Pancreas (tissue), 10 donors: ENCODE measurements around the gene C3orf22. TPM values are rescaled to one million over a fixed set of nuclear protein-coding genes. Genes with fewer than 3 reads are reported as not detected.

Experiments used
- ATAC-seq, 4 donors: fragments of 200-7000 bp; cut with Tn5 transposase; one replicate each; pipeline versions ENCODE4 v1.8.0 to v1.9.1; 2020; ENCODE audit warnings: mild to moderate bottlenecking in 4 of 4, moderate library complexity in 4 of 4
- DNase-seq, 6 donors: peaks; one replicate each; pipeline ENCODE4 v3.0.0-alpha.2; 2020
- FAIRE-seq: peaks from 2 replicates; lab custom pipeline; 2012; peaks lifted over from hg19 to GRCh38; lab: Jason Lieb, UNC
- H3K27ac ChIP-seq, 4 donors: fragments of 200-600 bp; sonication (generic); 1 replicate in 3 of 4; 2 replicates in 1 of 4; pipeline versions ENCODE4 v1.5.0 to v1.8.0; 2020
- H3K27me3 ChIP-seq, 4 donors: fragments of 200-600 bp; one replicate each; pipeline ENCODE4 v1.8.0; 2021
- H3K36me3 ChIP-seq, 3 donors: fragments of 200-600 bp; sonication (generic) in 1 of 3; one replicate each; pipeline versions ENCODE4 v1.5.0 to v1.8.0; 2020 to 2021
- H3K4me1 ChIP-seq, 3 donors: fragments of 200-600 bp; one replicate each; pipeline ENCODE4 v1.8.0; 2021
- H3K4me3 ChIP-seq, 4 donors: fragments of 200-600 bp; sonication (generic) in 2 of 4; one replicate each; pipeline versions ENCODE4 v1.5.0 to v1.8.0; 2020 to 2021
- H3K9me3 ChIP-seq, 4 donors: fragments of 200-600 bp; one replicate each; pipeline ENCODE4 v1.8.0; 2021
- WGBS, 2 donors: extraction: QIAGEN DNeasy Blood & Tissue Kit; methylation state at CpG; one replicate each; pipeline ENCODE4 v1.1.7; 2013; 5-methylcytosine and 5-hydroxymethylcytosine counted together
- intact Hi-C, 3 donors: fragments of 100-400 bp; cut with DNase I; formaldehyde crosslinking; loops; one replicate each; pipeline versions ENCODE4 v1.11.1 to v1.14.2; 2022
- polyA plus RNA-seq, 2 donors: library from polyadenylated mRNA; stranded (reverse); fragments of 200-250 nt; gene quantifications; one replicate each; pipeline ENCODE4 v1.2.3, GENCODE V29; 2013
- total RNA-seq, 6 donors: library from RNA; stranded (reverse); fragmentation: NEBNext Ultra II Directional in 4 of 6; extraction: Animal tissue kit (Norgen Biotek cat#: 25700) in 4 of 6; gene quantifications; one replicate each; pipeline versions ENCODE4 v1.2.1 to v1.2.4, GENCODE V29; 2021 to 2023
- TF ChIP-seq, protein P1 (sequence below), 4 donors: fragments of 200-600 bp; sonication (generic) in 3 of 4; IDR thresholded peaks; one replicate each; pipeline versions ENCODE4 v1.5.0 to v1.8.0; 2021; ENCODE audit warnings: antibody characterized with exemption in 4 of 4
- donor health status: healthy with polysubstance abuse.
- donor health status: DM: no; HTN: no; CAD: no; lungs with moderate emphysema.
- donor health status: DM: no; HTN: no; CAD: no.
- donor health status: control.
- donor health status: control.
- donor health status: Bipolar disorder and iron deficiency.
- donor health status: DM: yes; HTN: yes; CAD: no.
- donor health status: DM: no; HTN: no; CAD: no.
- donor health status: DM: no; HTN: no; CAD: no.
- donor health status: DM: yes; HTN: yes; CAD: no.

Gene C3orf22
- total and polyA plus RNA-seq, 8 donors: 0.09 TPM; not detected in 7

DNA sequence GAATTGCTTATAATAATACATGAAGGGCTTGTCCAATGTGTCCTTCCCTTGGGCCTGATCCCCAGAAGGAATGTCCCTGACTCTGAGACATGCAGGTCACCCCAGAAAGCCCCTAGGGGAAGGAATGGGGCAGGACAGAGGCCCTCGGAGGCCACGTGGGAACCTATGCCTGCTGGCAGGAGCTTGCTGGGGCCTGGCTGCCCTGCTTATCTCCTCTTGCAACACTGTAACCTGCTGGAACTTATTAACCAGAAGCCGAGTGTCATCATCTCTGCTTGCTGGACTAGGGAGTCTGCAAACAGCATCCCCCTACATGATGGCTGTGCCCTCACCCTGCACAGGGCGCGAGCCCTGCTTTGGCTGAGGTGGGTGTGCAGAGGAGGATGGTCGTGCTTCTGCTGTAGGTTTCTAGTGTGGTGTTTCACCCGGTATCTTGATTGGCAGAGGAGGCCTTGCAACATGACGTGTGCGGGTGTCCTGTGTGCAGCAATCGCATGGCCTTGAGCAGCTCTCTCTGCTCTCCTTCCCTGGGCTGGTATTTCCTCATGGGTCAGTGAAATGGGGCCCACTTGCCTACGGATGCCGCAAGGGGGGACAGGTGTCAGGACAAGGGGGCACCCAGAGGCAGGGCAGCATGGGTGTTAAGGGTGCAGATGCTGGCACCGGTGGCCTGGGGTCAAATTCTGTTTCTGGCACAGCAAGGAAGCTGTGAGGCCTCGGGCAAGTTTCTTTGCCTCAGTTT is 29.8 kb downstream of the C3orf22 start:
- intact Hi-C loops: loop anchor here in 1 of 3 donors (10.0 kb wide), 1 partner anchor 926 kb away; no protein-coding TSS in a partner anchor
- Histone ChIP-seq H3K27ac (peak overlapping the region in 1 of 4 donors; percentile 46), H3K27me3 (no peaks in the 10 kb centered on the region), H3K9me3 (no peaks in the 10 kb centered on the region), H3K4me3 (no peak overlapping the region), H3K4me1 (peaks cover 0 to 11% (median under 1%) of the 10 kb centered on the region in 3 donors), H3K36me3 (no peaks in the 10 kb centered on the region)
- TF ChIP-seq, protein P1, sequence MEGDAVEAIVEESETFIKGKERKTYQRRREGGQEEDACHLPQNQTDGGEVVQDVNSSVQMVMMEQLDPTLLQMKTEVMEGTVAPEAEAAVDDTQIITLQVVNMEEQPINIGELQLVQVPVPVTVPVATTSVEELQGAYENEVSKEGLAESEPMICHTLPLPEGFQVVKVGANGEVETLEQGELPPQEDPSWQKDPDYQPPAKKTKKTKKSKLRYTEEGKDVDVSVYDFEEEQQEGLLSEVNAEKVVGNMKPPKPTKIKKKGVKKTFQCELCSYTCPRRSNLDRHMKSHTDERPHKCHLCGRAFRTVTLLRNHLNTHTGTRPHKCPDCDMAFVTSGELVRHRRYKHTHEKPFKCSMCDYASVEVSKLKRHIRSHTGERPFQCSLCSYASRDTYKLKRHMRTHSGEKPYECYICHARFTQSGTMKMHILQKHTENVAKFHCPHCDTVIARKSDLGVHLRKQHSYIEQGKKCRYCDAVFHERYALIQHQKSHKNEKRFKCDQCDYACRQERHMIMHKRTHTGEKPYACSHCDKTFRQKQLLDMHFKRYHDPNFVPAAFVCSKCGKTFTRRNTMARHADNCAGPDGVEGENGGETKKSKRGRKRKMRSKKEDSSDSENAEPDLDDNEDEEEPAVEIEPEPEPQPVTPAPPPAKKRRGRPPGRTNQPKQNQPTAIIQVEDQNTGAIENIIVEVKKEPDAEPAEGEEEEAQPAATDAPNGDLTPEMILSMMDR (IDR thresholded peaks at IDR 0.05): peak in 2 of 4 donors; percentile 19 to 34
- FAIRE-seq: no peak
- WGBS, 2 donors: 34% methylated on average over 14 of the region's 14 CpGs
- peak in 5 of 6 donors; percentile 21 to 84 (median 60) for DNase-seq
- ATAC-seq: peak; percentile 70 to 91 (median 84)

DNA sequence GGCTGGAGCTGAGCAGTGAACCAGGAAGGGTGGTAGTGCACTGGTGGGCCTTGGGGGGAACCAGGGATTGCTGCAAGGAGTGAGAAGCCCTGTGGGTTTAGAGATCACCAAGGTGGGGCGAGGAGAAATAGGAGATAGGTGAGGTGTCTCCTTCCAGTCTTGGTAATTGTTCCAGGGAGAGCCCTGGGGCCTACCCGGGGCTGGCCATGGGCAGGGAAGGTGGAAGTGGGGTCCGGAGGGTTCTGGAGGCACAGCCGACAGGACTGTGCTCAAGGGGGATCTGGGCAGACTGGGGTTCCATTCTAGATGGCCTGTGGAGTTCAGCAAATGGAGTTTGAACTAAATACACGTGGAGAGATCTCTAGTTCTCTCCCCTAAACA is 30.3 kb downstream of the C3orf22 start:
- WGBS, 2 donors: 85 to 88% methylated on average over 5 of the region's 5 CpGs
- Histone ChIP-seq H3K27ac (peak overlapping the region in 1 of 4 donors; percentile 46), H3K4me3 (no peak overlapping the region), H3K4me1 (peaks cover 0 to 11% (median 4%) of the 10 kb centered on the region in 3 donors), H3K9me3 (no peaks in the 10 kb centered on the region), H3K36me3 (no peaks in the 10 kb centered on the region), H3K27me3 (no peaks in the 10 kb centered on the region)
- FAIRE-seq (no peak), DNase-seq (peak in 2 of 6 donors; percentile 16 to 34), ATAC-seq (no peak)
- intact Hi-C loops: loop anchor here in 1 of 3 donors (10.0 kb wide), 1 partner anchor 926 kb away; no protein-coding TSS in a partner anchor
- TF ChIP-seq, protein P1 (IDR thresholded peaks at IDR 0.05): no peak

DNA sequence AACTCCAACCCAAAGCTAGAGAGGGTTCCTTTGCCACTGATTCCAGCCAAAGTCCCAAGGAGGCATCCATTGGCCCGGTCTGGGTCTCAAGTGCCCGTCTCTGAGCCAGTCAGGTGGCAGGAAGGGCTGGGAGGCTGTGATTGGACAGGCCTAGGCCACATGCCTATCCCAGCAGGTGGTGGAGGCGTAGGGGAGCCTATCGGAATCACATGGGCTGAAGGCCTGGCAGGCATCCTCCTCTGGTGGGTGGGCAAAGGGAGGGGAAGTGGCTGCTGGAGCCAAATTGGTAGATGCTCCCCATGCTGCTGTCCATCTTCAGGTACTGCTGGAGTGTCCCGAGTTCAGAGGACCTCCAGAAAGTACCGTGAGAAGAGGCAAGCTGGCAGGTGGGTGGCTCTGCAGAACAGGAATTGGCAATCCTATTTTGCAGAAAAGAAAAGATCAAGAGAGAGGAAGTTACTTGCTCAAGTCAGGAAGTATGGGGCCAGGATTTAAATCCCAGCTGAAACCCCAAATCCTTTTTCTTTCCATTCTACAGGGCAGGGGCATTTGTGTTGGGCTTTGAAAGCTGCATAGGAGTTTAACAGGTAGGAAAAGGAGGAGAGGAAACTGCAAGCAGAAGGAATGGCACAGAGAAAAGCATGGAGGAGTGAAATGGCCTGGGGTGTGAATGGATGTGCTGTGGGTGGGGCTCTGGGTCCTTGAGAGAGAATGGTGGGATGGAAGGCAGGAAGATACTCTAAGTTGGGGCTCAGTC is 31.1 kb downstream of the C3orf22 start:
- ATAC-seq (no peak), FAIRE-seq (no peak), DNase-seq (peak in 2 of 6 donors; percentile 30 to 45)
- Histone ChIP-seq H3K36me3 (no peaks in the 10 kb centered on the region), H3K4me1 (peaks cover 0 to 11% (median 4%) of the 10 kb centered on the region in 3 donors), H3K9me3 (no peaks in the 10 kb centered on the region), H3K27me3 (no peaks in the 10 kb centered on the region), H3K4me3 (no peak overlapping the region), H3K27ac (no peak overlapping the region)
- WGBS, 2 donors: 82 to 98% methylated on average over 6 of the region's 6 CpGs
- intact Hi-C loops: loop anchor here in 1 of 3 donors (10.0 kb wide), 1 partner anchor 927 kb away; no protein-coding TSS in a partner anchor
- TF ChIP-seq, protein P1 (IDR thresholded peaks at IDR 0.05): no peak

DNA sequence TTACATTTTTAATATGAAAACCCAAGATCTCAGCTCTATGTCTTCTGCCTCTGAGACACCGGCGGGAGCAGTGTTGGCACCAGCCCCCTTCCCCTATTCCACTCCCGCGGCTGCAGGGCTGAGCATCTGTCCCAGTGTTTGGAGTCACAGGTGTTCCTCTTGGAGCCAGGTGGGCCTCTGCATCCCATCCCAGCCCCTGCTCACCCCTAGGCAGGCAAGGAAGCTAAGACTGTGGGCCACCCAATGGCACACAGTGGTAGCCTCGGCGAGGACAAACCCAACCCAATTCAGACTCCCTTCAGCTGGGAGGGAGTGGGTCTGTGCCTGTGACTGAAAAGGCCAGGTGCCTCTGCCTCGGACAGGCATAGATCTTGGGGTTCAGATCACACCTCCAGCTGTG is 31.7 kb downstream of the C3orf22 start:
- Histone ChIP-seq H3K4me1 (peaks cover 0 to 11% (median 4%) of the 10 kb centered on the region in 3 donors), H3K36me3 (no peaks in the 10 kb centered on the region), H3K9me3 (no peaks in the 10 kb centered on the region), H3K27me3 (no peaks in the 10 kb centered on the region), H3K27ac (no peak overlapping the region), H3K4me3 (no peak overlapping the region)
- no peak for FAIRE-seq
- 82 to 95% methylated on average over 7 of the region's 7 CpGs for WGBS, 2 donors
- TF ChIP-seq, protein P1 (IDR thresholded peaks at IDR 0.05): no peak
- no peak for ATAC-seq
- intact Hi-C loops: loop anchor here in 1 of 3 donors (10.0 kb wide), 1 partner anchor 928 kb away; no protein-coding TSS in a partner anchor
- peak in 2 of 6 donors; percentile 46 to 47 for DNase-seq
